ENCODE measurements around the gene NCLN.
"Not testable (repeated sequence)": the region's sequence is repeated elsewhere in the genome, so short reads cannot be mapped to it uniquely, and the experiment has no call there.

The NCLN gene

GRCh38 chr19:3201072-3201700 is 15.5 kb downstream of the NCLN start:
- DNase-seq = no peak

- DNase-seq = no peak
Observed at GRCh38 chr19:3201911-3202310, 16.2 kb downstream of the NCLN start.

GRCh38 chr19:3202346-3202745 is 16.6 kb downstream of the NCLN start:
- no peak for DNase-seq

- not testable (repeated sequence) for DNase-seq
Observed at GRCh38 chr19:3202895-3203294, 17.2 kb downstream of the NCLN start.

- DNase-seq = no peak
Observed at GRCh38 chr19:3203805-3204645, 18.3 kb downstream of the NCLN start.

- no peak for DNase-seq
Observed at GRCh38 chr19:3204646-3205275, 19.0 kb downstream of the NCLN start.

GRCh38 chr19:3206216-3206953 is 20.7 kb downstream of the NCLN start:
- no peak for DNase-seq

GRCh38 chr19:3207461-3208242 is 21.9 kb downstream of the NCLN start:
- no peak for DNase-seq

- no peak for DNase-seq
Observed at GRCh38 chr19:3208317-3209207, 22.8 kb downstream of the NCLN start.

- DNase-seq = peak; percentile 6
Observed at GRCh38 chr19:3210347-3211017, 24.8 kb downstream of the NCLN start.

GRCh38 chr19:3211191-3211590 is 25.5 kb downstream of the NCLN start:
- DNase-seq = no peak

- no peak for DNase-seq
Observed at GRCh38 chr19:3213159-3213558, 27.4 kb downstream of the NCLN start.

GRCh38 chr19:3216874-3217273 is 31.1 kb downstream of the NCLN start:
- no peak for DNase-seq

GRCh38 chr19:3220576-3220975 is 34.8 kb downstream of the NCLN start:
- DNase-seq = no peak

- DNase-seq = not testable (repeated sequence)
Observed at GRCh38 chr19:3221576-3221975, 35.8 kb downstream of the NCLN start.

- no peak for DNase-seq
Observed at GRCh38 chr19:3222709-3223108, 37.0 kb downstream of the NCLN start.

GRCh38 chr19:3224346-3225168 is 38.8 kb downstream of the NCLN start, which contains the start of gene CELF5:
TSS of gene CELF5 (plus strand) at chr19:3224661. CDS start at chr19:3224740, 79 bp downstream.
- peak; percentile 37 for DNase-seq

- DNase-seq = no peak
Observed at GRCh38 chr19:3225169-3225485, 39.4 kb downstream of the NCLN start.

GRCh38 chr19:3225677-3226093 is 40.0 kb downstream of the NCLN start:
- DNase-seq = no peak
